GM19467 (cell line): ENCODE results near the gene ADGRG1.
"Not testable (repeated sequence)": the region's sequence is repeated elsewhere in the genome, so short reads cannot be mapped to it uniquely, and the experiment has no call there.

Experiments used
- ATAC-seq: cut with Tn5 transposase; IDR thresholded peaks from one replicate; pipeline ENCODE4 v1.9.1; 2021; ENCODE audit warnings: mild to moderate bottlenecking, moderate library complexity; ENCODE audit not compliant: unreplicated experiment

Gene ADGRG1

DNA sequence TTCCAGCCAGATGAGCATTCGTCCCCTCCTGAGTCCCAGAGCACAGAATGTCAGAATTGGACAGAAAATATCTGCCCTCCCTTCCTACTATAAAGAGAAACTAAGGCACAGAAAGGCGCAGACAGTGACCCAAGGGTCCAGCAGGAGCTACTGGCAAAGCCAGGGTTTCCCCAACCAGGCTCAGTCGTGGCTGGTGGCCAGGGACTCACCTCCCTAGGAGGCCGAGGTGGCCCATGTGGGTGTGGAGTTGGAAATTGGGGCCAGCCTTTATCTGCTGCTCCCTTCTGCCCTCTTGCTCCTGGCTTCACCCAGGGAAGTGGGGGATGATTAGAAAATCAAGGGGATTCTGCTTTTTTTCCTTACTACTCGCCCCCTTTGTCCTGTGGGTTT, 67.2 kb downstream of the ADGRG1 start:
- no peak for ATAC-seq

DNA sequence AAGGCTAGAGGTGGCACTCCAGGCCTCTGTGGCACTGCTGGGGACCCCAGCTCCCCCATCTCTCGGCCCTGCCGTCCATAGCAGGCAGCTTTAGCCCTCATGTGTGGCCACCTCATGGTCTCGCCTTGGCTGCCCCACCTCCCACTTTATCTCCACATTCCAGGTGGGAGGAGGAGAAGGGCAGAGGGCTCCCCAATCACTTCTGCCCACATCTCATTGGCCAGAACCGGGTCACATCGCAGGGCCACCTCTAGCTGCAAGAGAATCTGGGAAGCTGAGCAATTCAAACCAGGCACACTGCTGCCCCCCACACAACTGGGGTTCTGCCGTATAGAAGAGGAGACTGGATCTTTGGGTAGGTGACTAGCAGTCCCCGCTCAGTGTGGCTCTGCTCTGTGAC, 67.8 kb downstream of the ADGRG1 start:
- no peak for ATAC-seq

GRCh38 chr16:57697896-57698537, 69.6 kb downstream of the ADGRG1 start:
- ATAC-seq = no peak

- ATAC-seq = no peak
These were observed 70.5 kb downstream of the ADGRG1 start for GRCh38 chr16:57698812-57699405.

DNA sequence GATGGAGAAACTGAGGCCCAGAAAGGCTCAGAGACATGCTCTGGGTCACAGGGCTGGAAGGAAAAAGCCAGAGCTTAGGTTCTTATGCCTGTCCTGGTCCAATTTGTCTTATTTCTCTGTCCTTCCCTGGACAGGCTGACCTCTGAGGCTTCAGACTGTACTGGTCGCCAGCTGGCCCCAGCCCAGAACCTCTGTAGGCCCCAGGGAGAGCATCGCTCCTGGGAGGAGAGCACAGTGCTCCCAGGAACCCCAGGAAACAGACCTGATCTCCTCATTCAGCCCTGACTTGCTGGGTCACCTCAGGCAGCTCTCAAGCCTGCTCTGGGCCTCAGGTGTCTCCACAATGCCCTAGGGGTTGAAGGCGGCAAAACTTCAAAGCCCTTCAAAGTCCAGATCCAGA, 71.1 kb downstream of the ADGRG1 start:
- no peak for ATAC-seq

- ATAC-seq = no peak
These were observed 71.5 kb downstream of the ADGRG1 start for GRCh38 chr16:57699899-57700298.

- ATAC-seq = no peak
These were observed 72.5 kb downstream of the ADGRG1 start for GRCh38 chr16:57700781-57701551.

- ATAC-seq = no peak
These were observed 73.4 kb downstream of the ADGRG1 start for GRCh38 chr16:57701759-57702371.

- ATAC-seq = no peak
These were observed 75.1 kb downstream of the ADGRG1 start for GRCh38 chr16:57703416-57704010.

- ATAC-seq = no peak
These were observed 75.8 kb downstream of the ADGRG1 start for GRCh38 chr16:57704011-57704904.

- ATAC-seq = no peak
These were observed 76.7 kb downstream of the ADGRG1 start for GRCh38 chr16:57704905-57705852.

DNA sequence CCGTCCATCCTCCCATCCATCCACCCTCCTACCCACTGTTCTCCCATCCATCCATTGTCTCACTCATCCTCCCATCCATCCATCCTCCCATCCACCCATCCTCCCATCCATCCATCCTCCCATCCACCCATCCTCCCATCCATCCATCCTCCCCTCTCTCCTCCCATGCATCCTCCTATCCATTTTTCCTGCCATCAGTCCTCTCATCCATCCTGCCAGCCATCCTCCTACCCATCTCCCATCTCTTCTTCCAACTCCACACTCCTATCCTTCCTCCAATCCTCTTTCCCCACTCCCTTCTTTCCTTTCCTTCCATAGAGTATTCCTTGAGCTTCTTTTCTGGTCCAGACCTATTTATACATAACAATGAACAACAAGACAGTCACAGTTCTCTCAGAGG, 78.3 kb downstream of the ADGRG1 start:
- ATAC-seq = no peak

GRCh38 chr16:57707331-57707730, 78.9 kb downstream of the ADGRG1 start:
- no peak for ATAC-seq

DNA sequence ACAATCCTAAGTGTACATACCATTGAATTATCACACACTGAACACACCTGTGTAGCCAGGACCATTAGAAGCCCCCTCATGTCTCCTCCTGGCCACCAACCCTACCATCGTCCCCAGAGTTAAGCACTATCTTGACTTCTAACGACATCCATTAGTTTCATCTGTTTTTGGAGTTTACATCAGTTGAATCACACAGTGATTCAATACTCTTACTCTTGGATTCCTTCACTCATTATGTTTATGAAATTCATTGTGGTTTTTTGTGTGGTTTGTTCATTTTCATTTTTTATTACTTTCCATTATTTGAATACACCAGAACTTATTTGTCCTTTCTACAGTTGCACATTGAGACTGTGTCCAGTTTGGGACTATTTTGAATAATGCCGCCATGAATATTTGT, 79.7 kb downstream of the ADGRG1 start:
- no peak for ATAC-seq

- no peak for ATAC-seq
These were observed 81.2 kb downstream of the ADGRG1 start for GRCh38 chr16:57709663-57710062.

GRCh38 chr16:57711346-57711745, 82.9 kb downstream of the ADGRG1 start:
- ATAC-seq = no peak

GRCh38 chr16:57711993-57712392, 83.6 kb downstream of the ADGRG1 start:
- no peak for ATAC-seq

DNA sequence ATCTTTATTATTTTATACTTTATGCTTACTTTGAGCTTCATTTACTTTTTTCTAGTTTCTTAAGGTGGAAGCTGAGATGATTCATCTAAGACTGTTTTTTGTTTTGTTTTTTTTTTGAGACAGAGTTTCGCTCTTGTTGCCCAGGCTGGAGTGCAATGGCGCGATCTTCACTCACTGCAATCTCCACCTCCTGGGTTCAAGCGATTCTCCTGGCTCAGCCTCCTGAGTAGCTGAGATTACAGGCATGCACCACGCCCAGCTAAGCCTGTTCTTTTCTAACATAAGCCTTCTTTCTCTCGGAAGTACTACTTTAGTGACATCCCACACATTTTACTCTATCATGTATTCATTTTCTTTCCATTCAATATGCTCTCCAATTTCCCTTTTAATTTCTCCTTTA, 84.1 kb downstream of the ADGRG1 start:
- not testable (repeated sequence) for ATAC-seq

GRCh38 chr16:57713596-57713995, 85.2 kb downstream of the ADGRG1 start:
- no peak for ATAC-seq
